ENCODE results near the gene ZFP36L1. TPM values are rescaled to one million over a fixed set of nuclear protein-coding genes. Genes with fewer than 3 reads are reported as not detected.

Gene ZFP36L1, protein sequence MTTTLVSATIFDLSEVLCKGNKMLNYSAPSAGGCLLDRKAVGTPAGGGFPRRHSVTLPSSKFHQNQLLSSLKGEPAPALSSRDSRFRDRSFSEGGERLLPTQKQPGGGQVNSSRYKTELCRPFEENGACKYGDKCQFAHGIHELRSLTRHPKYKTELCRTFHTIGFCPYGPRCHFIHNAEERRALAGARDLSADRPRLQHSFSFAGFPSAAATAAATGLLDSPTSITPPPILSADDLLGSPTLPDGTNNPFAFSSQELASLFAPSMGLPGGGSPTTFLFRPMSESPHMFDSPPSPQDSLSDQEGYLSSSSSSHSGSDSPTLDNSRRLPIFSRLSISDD
- 10 to 100 TPM; 42.4 to 94.9 TPM for total RNA-seq

DNA sequence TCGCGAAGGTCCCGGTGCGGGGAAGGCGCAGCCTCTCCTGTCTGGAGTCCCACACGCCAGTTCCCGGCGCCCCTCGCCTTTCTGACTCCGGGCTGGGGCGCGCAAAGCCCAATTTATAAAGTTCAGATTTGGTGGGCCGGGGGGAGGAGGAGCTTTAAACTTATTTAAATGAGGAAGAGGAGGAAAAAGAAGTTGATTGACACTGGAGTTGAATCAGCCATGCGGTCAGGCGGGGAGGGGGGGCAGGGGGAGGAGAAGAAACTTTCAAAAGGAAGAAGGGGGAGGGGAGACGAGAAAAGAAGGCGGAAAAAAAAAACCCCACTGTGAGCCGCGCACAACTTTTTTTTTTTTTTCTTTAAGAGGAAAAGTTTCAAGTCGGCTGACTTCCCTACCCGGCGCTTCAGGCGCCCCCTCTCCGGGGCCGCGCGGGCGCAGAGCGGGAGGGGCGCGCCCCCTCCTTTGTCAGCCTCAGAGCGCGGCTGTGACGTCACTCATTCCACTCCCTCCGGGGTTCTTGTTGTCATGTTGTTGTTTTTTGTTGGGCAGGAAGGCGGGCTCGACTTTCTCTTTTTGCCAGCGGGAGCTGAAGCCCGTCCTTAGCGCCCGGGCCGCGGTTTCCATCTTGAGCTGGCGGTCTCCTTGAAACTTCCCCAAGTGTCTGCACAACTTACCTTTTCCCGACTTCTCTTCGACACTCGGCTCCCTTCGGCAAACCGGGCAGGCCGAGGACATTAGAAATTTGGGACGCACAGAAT, at the start of gene ZFP36L1:
TSS of gene ZFP36L1 (minus strand) at position 89 of the 755 bp plus-strand sequence. CDS start 129 bp downstream, outside the sequence.
- Mint-ChIP-seq H3K4me3 (peak within 1 kb of the TSS; percentile 94), H3K36me3 (peaks cover 10% of the 10 kb centered on the region), H3K4me1 (ENCODE audit: low read depth in 2 of 2) (peaks cover 59 to 61% of the 10 kb centered on the region in 2 donors), H3K27ac (peak within 1 kb of the TSS; percentile 99), H3K9me3 (no peaks in the 10 kb centered on the region), H3K27me3 (no peaks in the 10 kb centered on the region)
- DNase-seq (ENCODE audit: low spot score) (peak; percentile 91), ATAC-seq (peak; percentile 64 to 73)

- no peaks in the 10 kb centered on the region for H3K36me3 Mint-ChIP-seq
- H3K27me3 Mint-ChIP-seq = no peaks in the 10 kb centered on the region
- no peak overlapping the region for H3K4me3 Mint-ChIP-seq
- H3K27ac Mint-ChIP-seq = peak overlapping the region; percentile 3 to 12
- ATAC-seq (no peak), DNase-seq (ENCODE audit: low spot score) (no peak)
- no peaks in the 10 kb centered on the region for H3K9me3 Mint-ChIP-seq
- peaks cover 47% of the 10 kb centered on the region in 2 donors for H3K4me1 Mint-ChIP-seq (ENCODE audit: low read depth in 2 of 2)
These were observed 49.4 kb upstream of the ZFP36L1 start for GRCh38 chr14:68842298-68842697.

- peak overlapping the region; percentile 70 for H3K4me3 Mint-ChIP-seq
- H3K36me3 Mint-ChIP-seq = peaks cover 6% of the 10 kb centered on the region
- peak in 1 of 2 donors; percentile 53 for ATAC-seq
- H3K4me1 Mint-ChIP-seq (ENCODE audit: low read depth in 2 of 2) = peaks cover 48 to 50% of the 10 kb centered on the region in 2 donors
- no peaks in the 10 kb centered on the region for H3K27me3 Mint-ChIP-seq
- peak overlapping the region; percentile 88 to 95 for H3K27ac Mint-ChIP-seq
- H3K9me3 Mint-ChIP-seq = peaks cover under 1% of the 10 kb centered on the region
- DNase-seq (ENCODE audit: low spot score) = no peak
These were observed 48.3 kb upstream of the ZFP36L1 start for GRCh38 chr14:68841016-68841809.

DNA sequence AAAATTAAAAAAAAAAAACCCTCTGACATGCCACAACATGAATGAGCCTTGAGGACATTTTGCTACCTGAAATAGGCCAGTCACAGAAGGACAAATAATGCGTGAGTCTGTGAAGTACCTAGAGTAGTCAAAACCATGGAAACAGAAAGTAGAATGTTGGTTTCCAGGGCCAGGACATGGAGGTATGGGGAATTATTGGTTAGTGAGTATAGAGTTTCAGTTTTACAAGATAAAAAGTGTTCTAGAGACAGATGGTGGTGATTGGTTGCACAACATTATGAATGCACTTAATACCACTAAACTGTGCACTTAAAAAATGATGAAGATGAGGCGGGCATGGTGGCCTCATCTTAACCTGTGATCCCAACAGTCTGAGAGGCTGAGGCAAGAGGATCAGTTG, 47.6 kb upstream of the ZFP36L1 start:
- Mint-ChIP-seq H3K9me3 (peaks cover 8% of the 10 kb centered on the region), H3K4me1 (ENCODE audit: low read depth in 2 of 2) (peaks cover 55 to 56% of the 10 kb centered on the region in 2 donors), H3K27ac (peak overlapping the region; percentile 88 to 95), H3K4me3 (peak overlapping the region; percentile 61), H3K36me3 (peaks cover 13% of the 10 kb centered on the region), H3K27me3 (no peaks in the 10 kb centered on the region)
- ATAC-seq (peak; percentile 71 to 90), DNase-seq (ENCODE audit: low spot score) (no peak)

GRCh38 chr14:68836082-68836481, 43.2 kb upstream of the ZFP36L1 start:
- Mint-ChIP-seq H3K4me3 (no peak overlapping the region), H3K27me3 (no peaks in the 10 kb centered on the region), H3K27ac (peak overlapping the region; percentile 4 to 14), H3K9me3 (peaks cover 10% of the 10 kb centered on the region), H3K36me3 (peaks cover 19% of the 10 kb centered on the region), H3K4me1 (ENCODE audit: low read depth in 2 of 2) (peaks cover 24 to 25% of the 10 kb centered on the region in 2 donors)
- ATAC-seq (no peak), DNase-seq (ENCODE audit: low spot score) (no peak)

DNA sequence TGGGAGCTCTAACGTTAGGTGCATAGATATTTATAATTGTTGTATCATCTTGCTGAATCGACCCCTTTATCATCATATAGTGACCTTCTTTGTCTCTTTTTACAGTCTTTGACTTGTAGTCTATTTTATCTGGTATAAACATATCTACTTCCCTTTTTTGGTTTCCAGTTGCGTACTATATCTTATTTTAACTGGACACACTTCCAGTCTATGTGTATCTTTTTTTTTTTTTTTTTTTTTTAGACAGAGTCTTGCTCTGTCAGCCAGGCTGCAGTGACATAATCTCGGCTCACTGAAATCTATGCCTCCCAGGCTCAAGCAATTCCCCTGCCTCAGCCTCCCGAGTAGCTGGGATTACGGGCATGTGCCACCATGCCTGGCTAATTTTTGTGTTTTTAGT, 41.9 kb upstream of the ZFP36L1 start:
- no peaks in the 10 kb centered on the region for H3K27me3 Mint-ChIP-seq
- ATAC-seq = no peak
- H3K4me3 Mint-ChIP-seq = no peak overlapping the region
- H3K27ac Mint-ChIP-seq = no peak overlapping the region
- peaks cover 10% of the 10 kb centered on the region for H3K9me3 Mint-ChIP-seq
- H3K4me1 Mint-ChIP-seq (ENCODE audit: low read depth in 2 of 2) = peaks cover 15 to 18% of the 10 kb centered on the region in 2 donors
- peaks cover 19% of the 10 kb centered on the region for H3K36me3 Mint-ChIP-seq
- no peak for DNase-seq (ENCODE audit: low spot score)

GRCh38 chr14:68828698-68829097, 35.8 kb upstream of the ZFP36L1 start:
- no peak overlapping the region for H3K4me3 Mint-ChIP-seq
- no peaks in the 10 kb centered on the region for H3K9me3 Mint-ChIP-seq
- no peaks in the 10 kb centered on the region for H3K36me3 Mint-ChIP-seq
- H3K27ac Mint-ChIP-seq = no peak overlapping the region
- peaks cover under 1 to 4% of the 10 kb centered on the region in 2 donors for H3K4me1 Mint-ChIP-seq (ENCODE audit: low read depth in 2 of 2)
- no peaks in the 10 kb centered on the region for H3K27me3 Mint-ChIP-seq
- ATAC-seq (no peak), DNase-seq (ENCODE audit: low spot score) (no peak)

GRCh38 chr14:68825729-68826128, 32.9 kb upstream of the ZFP36L1 start:
- no peak for ATAC-seq
- H3K27ac Mint-ChIP-seq = no peak overlapping the region
- H3K36me3 Mint-ChIP-seq = no peaks in the 10 kb centered on the region
- H3K27me3 Mint-ChIP-seq = no peaks in the 10 kb centered on the region
- H3K9me3 Mint-ChIP-seq = no peaks in the 10 kb centered on the region
- DNase-seq (ENCODE audit: low spot score) = no peak
- H3K4me1 Mint-ChIP-seq (ENCODE audit: low read depth in 2 of 2) = peaks cover 6 to 19% of the 10 kb centered on the region in 2 donors
- H3K4me3 Mint-ChIP-seq = no peak overlapping the region

GRCh38 chr14:68824517-68825347, 31.9 kb upstream of the ZFP36L1 start:
- Mint-ChIP-seq H3K4me1 (ENCODE audit: low read depth in 2 of 2) (peaks cover 16 to 28% of the 10 kb centered on the region in 2 donors), H3K9me3 (no peaks in the 10 kb centered on the region), H3K36me3 (no peaks in the 10 kb centered on the region), H3K27ac (no peak overlapping the region), H3K27me3 (no peaks in the 10 kb centered on the region), H3K4me3 (no peak overlapping the region)
- no peak for DNase-seq (ENCODE audit: low spot score)
- peak; percentile 70 to 73 for ATAC-seq

DNA sequence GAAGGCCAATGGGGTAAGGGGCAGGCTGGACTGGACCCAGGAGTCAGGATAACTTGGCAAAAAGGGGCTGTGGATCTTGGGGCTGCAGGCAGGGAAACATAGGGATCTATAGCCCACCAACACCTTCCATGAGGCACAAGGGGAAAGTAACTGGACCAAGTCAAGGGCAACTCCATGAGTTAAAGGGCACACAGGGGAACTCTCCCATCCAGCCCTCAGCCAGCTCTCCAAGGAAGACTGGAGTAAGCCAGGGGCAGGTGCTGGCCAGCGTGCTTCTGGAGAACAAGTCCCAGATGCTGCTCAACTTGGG, 31.3 kb upstream of the ZFP36L1 start:
- Mint-ChIP-seq H3K27me3 (no peaks in the 10 kb centered on the region), H3K9me3 (no peaks in the 10 kb centered on the region), H3K4me1 (ENCODE audit: low read depth in 2 of 2) (peaks cover 17 to 29% of the 10 kb centered on the region in 2 donors), H3K4me3 (no peak overlapping the region), H3K36me3 (no peaks in the 10 kb centered on the region), H3K27ac (no peak overlapping the region)
- DNase-seq (ENCODE audit: low spot score) (no peak), ATAC-seq (no peak)

GRCh38 chr14:68823434-68824206, 30.8 kb upstream of the ZFP36L1 start:
- H3K27ac Mint-ChIP-seq = peak overlapping the region in 1 of 2 donors; percentile 53
- no peak overlapping the region for H3K4me3 Mint-ChIP-seq
- DNase-seq (ENCODE audit: low spot score) (no peak), ATAC-seq (no peak)
- H3K4me1 Mint-ChIP-seq (ENCODE audit: low read depth in 2 of 2) = peaks cover 17 to 29% of the 10 kb centered on the region in 2 donors
- H3K27me3 Mint-ChIP-seq = no peaks in the 10 kb centered on the region
- no peaks in the 10 kb centered on the region for H3K9me3 Mint-ChIP-seq
- no peaks in the 10 kb centered on the region for H3K36me3 Mint-ChIP-seq

DNA sequence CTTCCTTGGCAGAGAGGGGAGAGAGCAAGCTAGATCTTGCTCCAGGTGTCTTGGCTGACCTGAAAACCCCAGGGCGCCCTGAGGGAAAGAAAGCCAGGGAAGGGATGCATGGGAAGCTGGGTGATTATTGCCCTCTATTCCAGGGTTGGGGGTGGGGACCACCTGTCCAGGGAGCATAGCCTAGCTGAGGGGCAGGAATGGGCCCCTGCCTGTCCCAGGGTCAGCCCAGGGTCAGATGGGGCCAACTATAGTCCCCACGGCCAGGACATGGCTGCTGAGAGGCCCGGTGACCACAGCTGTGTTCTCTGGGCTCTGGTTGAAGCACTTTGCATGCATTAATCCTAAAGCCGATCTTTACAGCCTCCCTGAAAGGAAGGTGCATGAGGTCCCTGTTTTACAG, 30.1 kb upstream of the ZFP36L1 start:
- no peak for ATAC-seq
- Mint-ChIP-seq H3K36me3 (no peaks in the 10 kb centered on the region), H3K27me3 (no peaks in the 10 kb centered on the region), H3K4me3 (no peak overlapping the region), H3K4me1 (ENCODE audit: low read depth in 2 of 2) (peaks cover 17 to 29% of the 10 kb centered on the region in 2 donors), H3K9me3 (no peaks in the 10 kb centered on the region), H3K27ac (peak overlapping the region in 1 of 2 donors; percentile 53)
- DNase-seq (ENCODE audit: low spot score) = no peak
